HG03565 (cell line): ENCODE results near the gene CLK3.
"Not testable (repeated sequence)": the region's sequence is repeated elsewhere in the genome, so short reads cannot be mapped to it uniquely, and the experiment has no call there.

ENCODE experiments used
- ATAC-seq: cut with Tn5 transposase; IDR thresholded peaks from one replicate; pipeline ENCODE4 v1.9.1; 2021; ENCODE audit warnings: mild to moderate bottlenecking, moderate library complexity; ENCODE audit not compliant: unreplicated experiment

Gene CLK3

DNA sequence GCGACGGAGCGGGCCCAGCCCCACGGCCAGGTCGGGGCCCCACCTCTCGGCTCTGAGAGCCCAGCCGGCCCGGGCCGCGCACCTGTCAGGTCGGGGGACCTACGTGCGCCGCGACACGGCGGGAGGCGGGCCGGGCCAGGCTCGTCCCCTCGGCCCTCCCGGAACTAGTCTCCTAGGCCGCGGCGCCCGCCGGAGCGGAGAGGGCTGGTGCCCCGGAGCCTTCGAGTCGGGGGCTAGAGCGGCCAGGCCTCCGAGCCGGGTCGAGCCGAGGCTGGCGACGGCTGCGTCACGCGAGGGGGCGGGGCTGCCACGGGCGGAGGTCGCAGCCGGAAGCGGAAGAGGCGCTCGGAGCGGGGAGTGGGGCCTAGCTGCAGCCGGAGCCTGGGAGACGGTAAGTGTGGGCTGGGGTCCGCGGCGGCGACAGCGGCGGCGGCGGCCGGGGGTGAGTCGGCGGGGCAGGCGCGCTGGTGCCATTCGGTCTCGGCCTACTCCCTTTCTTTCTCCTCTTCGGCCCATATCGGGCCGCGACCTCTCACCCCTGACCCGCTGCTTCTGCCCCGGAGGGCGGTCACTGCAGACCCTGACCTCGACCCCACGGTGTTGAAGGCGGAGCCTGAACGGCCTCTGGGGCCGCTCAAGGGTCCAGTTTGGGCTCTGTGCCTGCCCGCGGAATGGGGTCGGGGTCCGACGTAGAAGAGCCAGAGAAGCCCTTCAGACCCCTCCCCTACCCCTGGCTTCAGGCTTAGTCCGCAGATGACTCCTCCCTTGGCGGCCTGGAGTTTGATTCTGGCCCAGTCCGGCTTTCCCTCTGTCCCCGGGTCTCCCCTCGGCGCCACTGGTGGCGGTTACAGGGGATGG is at the start of gene CLK3:
CLK3 (plus strand) TSS at position 329 of the 858 bp plus-strand sequence. CDS start 3,361 bp downstream, outside the sequence.
- ATAC-seq, result peak; percentile 69

DNA sequence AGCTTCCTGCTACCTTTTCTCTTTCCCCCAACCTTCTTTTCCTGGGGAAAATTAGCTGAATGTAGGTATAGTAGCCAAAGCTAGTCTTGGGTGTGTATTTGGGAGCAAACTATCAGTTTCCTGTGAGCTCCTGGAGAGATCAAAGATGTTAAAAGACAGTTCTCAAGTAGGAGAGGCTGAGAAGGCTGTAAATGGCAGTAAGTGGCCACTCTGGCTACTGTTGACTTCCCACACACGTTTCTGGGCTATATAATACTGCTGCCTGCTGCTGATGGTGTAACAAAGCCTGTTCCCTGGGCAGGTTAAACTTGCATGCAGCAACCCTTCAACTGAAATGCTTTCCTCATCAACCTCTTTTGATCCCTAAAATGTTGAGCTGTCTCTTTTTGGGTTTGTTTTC is 47.0 kb upstream of the CLK3 start:
- ATAC-seq, result no peak

DNA sequence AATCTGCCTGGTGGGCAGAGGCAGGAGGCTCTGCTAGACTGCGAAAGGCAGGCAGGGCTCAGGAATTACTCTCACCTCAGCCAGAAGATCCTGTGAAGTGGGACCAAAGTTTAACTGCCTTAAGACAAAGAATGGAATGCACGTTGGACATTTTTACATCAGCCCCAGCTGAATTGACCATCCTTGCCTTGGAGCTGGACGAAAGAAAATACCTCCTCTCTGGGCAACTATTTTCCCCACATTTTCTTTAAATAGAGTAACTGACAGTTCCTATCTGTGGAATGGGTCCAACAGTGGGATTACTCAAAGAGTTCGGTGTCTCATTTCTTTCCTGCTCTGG is 45.9 kb upstream of the CLK3 start:
- ATAC-seq, result no peak

DNA sequence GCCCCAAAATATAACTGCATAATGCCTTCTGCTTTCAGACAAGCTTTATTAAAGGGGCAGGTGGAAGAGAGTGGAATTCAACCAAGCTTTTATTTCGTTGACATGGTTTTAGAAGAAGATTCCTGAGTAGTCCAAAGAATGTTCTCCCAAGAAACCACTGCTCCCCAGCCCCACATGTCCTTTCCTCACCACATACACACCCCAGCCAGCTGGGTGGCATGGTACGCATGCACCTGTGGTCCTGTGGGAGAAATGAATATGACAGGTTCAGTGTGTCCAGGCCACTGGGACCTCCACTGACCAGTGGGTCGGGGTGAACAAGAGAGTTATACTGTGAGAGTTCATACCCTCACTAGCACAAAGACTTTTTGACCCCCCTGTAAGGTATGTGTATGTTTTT is 44.4 kb upstream of the CLK3 start:
- ATAC-seq, result no peak

DNA sequence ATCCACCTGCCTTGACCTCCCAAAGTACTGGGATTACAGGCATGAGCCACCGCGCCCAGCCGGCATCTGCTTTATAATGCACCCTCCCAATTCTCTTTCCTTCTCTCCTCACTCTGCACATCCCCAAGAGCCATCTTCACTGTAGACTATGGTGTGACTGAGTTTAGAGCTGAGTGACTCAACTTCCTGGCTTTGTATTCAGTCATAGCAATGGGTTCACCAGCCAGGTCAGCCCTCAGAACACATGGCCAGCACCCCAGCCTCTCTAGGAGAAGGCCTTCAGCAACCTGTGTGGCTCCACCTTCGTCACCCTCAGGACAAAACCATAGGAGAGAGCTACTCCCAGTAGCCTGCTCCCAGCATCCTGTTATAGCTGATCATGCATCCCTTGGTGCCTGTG is 41.6 kb upstream of the CLK3 start:
- ATAC-seq, result no peak

DNA sequence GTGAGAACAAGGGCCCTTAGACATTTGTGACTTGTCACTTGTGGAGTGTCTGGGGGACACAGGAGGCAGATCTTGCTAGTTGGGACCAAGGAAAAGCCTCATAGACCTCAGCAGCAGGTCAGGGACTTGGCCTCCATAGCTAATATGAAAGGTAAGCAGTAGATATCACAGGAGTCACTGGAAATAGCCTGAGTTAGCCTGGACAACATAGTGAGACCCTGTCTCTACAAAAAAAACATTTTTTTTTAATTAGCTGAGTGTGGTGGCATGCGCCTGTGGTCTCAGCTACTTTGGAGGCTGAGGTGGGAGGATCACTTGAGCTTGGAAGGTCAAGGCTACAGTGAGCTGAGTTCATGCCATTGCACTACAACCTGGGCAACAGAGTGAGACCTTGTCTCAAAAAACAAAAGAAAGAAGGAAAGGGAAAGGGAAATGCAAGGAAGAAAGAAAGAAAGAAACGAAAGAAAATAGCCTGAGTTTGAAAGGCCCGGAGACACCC is 37.1 kb upstream of the CLK3 start:
- no peak for ATAC-seq

DNA sequence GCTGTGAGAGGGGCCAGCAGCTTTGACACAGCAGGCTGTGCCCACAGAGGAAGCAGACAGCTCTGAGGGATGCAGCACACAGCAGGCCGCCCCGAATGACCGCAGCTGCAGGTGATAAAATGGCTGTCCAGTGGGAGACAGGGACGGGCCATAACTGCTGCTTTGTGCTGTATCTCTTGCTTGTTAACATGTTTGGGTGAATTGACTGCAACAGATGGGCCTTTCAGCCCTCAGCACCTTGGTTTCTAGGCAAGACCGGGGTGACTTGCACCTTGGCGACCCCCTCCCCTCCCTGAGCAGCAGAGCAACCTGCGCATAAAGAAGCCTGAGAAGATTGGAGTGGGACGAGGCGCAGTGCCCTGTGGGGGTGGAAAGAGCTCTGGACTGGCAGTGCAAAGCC is 36.6 kb upstream of the CLK3 start:
- ATAC-seq, result no peak

DNA sequence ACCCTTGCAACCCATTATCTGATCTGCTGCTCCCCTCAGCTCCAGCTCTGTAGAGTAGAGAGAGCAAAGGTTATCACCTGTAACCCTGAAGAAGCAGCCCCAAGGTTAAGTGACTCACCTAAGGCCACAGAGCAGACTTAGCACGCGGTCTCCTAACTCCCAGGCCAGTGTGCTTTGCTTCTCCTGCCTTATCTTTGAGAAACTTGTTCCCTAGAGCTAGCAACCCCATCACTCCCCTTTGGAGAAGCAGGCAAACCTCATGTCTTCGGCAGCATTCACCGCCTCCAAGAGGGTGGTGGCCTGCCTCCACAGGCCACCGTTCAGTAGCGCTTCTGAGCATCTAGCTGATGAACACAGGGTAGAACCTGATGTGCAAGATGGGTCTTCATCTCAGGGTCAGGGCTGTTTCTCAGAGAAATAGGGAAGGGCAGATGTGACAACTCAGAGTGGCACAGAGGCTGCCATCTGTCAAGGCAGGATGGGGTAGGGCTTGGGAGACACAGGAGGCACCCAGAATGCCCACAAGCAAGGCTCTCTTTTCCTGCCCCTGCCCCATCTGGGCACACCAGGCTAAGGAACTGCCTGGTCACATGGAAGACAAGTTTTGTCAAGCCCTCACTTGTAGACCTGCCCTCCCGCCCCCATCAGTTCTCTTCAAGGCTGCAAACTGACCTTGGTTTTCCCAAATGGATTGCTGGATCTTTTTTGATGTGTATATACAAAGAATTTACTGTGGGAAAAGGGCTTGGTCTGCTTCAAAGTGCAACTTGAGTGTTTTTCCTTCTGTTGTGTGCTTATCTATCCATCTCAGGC is 34.9 kb upstream of the CLK3 start:
- no peak for ATAC-seq

DNA sequence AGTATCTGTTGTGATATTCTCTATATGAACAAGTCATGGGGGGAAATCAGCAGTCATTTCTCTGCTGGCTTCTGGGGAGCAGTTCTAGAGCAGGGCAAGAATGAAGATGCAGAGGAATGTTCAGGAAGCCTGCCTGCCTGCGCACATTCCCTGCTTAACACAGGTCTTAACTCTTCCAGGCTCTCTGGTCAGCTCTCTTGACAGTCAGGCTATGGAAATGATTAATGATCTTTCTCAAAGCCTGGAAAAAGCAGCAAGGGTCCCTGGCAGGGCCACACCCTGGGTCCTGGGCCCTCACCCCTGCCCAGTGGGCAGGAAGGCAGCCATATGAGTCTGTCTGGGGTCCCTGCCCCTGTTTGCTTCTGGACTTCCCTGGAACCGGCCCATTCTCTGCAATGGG is 31.4 kb upstream of the CLK3 start:
- ATAC-seq, result no peak

DNA sequence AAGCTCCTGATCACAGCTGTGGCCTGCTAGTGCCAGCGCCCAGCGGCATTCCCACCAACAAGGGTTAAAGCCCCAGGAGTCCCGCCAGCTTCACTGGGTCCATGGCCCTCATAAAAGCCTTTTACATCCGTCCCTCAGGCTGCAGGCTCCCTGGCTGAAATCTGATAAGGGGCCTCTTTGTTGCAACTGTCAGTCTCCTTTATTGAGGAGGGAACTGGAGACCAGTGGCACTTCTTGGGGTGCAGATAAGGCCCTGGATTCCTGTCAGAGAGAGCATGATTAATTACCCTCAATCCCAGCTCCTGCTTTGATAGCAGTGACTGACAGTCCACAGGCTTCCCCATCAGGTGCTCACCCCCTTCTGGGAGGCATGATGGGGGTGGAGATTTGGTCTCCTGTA is 30.9 kb upstream of the CLK3 start:
- ATAC-seq, result no peak

DNA sequence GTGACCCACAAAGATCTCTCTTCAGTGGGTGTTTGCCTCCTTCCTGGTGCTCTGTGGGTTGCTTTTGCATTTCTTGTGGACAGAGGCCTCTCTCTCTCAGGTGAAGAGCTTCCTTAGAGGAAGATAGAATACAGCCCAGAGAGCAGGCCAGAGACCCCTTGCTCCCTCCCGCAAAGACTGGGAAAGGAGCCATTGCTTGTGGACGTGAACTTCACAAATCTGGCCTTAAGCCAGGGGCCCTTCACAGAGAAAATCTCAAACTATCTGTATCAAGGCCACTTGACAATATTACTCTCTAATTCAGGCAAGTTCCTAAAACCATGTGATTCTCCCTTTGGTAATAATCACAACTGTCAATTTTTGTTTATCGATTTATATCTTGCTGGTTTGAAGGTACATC is 30.4 kb upstream of the CLK3 start:
- ATAC-seq, result no peak

DNA sequence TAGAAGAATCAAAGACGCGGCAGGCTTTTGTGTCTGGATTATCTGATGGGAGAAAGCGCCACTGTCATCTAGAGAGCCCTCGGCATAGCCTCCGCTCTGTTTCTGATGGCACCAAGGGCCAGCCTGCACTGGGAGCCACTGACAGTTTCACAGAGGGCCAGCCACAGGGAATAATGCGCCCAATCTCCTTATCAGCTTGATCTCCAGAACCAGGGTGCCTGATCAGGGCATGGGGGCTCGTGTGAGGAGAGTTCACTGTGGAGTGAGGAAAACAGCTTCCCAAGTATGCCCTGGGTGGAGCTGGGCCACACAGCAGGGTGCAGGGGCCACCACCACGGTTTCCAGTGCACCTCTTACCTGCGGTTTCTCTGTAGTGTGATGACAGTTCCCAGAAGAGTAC is 29.8 kb upstream of the CLK3 start:
- no peak for ATAC-seq

DNA sequence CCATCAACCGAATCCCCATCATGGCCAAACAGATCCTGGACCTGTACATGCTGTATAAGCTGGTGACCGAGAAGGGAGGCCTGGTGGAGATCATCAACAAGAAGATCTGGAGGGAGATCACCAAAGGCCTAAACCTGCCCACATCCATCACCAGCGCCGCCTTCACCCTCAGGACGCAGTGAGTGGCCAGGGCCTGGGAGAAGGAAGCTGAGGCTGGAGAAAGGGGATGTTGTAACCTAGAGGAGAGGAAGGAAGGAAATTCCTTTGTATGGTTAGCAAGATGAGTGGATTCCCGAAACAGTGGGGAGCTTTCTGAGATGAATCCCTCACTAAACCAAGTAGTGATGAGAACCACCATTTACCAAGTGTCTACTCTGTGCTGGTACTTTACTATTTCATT is 25.8 kb upstream of the CLK3 start:
- no peak for ATAC-seq

DNA sequence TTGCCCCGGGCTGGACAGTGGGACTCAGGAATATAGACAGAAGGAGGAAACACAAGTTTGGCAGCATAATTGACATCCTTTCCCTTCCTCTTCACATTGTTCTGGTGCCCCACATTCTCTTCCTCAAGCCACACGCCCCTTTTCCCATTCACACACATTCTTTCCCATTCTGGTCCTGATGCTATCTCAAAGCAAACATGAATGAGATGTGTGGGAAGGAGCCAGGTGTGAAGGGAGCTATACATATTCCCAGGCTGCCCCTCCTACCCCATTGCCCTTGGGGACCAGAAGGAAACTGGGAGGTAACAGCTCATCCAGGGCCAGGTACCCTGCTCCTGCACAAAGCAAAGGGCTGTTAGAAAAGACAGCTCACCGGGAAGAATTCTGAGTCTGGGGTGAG is 23.4 kb upstream of the CLK3 start:
- ATAC-seq, result no peak

DNA sequence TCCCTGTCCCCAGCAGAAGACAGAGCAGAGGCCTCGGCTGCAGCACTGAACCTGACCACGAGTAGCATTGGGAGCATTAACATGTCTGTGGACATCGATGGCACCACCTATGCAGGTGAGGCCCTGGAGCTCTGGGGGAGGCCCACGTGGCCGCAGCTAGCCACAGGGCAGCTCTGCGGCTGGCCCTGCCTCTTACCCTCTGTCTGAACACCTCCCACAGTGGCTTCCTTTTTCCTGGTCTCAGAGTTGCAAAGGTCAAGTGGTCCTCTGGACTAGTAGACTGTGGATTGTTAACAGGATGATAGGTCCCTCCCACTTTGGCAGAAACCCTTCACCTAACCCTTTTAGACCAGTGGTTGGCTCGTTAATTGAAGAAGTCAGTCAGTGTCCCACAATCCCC is 22.5 kb upstream of the CLK3 start:
- no peak for ATAC-seq

DNA sequence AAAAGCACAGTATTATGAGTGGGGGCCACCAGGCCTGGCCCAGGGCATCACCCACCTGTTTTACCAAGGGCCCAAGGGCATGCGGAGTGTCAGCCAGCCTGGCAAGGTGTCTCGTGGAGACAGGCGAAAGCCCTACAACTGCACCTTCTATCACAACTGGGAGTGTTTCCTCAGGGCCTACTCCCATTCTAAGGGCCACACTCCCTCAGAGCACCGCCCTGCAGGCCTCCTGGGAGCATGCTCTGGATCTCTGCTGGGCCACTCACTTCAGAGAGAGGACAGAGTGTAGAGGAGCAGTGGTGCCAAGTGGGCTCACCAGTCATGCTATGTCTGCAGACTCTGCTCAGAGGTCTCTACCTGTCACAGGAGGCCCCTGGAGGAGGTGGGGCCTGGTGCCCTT is 21.2 kb upstream of the CLK3 start:
- no peak for ATAC-seq

DNA sequence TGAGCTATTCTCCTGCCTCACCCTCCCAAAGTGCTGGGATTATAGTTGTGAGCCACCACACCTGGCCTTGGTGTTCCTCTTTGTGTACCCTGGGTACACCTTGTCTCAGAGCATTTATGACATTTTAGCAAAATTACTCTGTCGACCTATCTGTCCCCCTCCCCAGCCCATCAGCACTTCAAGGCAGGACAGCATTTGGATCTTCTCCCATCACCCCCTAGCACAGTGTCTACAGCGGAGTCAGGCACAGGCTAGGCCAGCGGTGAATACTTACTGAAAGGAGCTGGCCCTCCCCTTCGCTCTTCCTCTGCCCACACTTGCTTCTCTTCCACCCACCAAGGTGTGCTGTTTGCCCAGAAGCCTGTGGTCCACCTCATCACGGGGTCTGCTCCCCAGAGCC is 20.4 kb upstream of the CLK3 start:
- no peak for ATAC-seq

DNA sequence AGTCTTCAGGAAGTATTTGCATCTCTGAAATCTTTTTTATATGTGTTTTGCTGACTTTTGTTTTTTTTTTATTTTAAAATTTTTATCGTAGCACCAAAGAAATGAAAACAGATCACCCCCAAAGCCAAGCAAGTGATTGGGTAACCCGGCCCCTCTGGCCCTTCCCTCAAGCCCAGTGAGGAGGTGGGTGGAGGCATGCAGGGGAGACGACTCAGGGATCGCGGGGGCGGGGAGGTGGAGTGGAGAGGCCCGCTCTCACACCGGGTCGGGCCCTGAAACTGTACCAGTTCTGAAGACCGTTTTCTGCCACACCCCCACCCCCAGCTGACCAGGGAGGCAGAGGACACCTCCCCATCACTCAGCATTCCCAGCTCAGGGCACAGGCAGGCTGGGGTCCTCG is 18.9 kb upstream of the CLK3 start:
- not testable (repeated sequence) for ATAC-seq

DNA sequence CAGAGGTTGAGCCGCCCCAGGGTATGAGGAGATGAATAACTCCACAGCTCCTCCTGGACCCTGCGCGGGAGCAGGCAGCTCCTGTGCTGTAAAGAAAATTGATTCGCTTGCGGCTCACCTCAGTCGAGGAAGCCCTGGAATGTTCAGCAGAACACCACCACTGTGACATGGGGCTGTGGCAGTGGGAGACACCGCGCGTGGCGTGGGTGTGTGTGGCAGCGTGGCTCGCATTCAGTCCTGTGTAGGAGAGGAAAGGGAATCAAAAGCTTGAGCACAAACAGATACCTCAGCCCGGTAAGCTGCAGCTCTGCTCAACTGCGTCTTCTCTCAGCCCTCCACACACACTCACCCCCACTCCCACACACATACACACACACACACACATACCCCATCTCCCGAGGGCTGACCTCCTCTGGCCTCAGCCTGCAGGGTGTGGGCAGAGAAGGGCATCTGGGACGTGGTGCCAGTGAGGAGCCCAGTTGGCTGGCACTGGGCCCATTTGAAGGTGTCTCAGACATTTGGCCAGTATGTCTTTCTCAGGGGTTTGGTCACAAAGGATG is 18.4 kb upstream of the CLK3 start:
- ATAC-seq, result not testable (repeated sequence)

DNA sequence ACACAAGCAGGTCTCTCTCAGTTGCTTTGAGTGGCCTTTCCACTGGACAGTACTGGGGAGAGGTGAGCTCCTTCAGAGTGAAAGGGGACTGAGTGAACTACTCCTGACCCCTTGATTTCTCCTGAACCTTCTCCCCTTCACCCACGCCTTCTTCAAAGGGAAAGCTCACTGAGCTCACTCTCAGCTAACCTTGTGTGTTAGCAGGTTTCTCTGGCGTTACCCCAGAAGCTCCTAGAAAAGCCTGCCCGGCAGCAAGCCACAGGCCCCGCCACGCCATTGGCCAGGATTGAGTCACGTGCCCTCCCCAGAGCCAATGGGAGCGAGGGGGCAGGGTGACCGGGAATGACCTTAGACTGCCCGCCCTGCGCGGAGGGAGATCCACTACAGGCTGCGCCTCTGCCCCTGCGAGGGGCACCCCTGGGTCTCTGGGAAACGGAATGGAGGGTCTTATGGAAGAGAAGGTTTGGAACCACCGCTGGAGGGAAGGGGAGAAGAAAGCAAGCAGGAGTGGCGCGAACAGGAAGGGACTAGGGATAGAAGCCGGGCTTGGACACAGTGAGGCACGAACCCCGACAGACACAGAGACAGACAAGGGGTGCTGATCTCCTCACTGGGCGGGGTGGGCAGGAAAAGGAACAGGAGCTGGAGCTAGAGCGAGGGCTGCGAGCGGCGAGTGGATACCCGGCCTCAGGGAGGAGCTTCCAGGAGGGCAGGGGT is 17.4 kb upstream of the CLK3 start:
- peak; percentile 78 for ATAC-seq

DNA sequence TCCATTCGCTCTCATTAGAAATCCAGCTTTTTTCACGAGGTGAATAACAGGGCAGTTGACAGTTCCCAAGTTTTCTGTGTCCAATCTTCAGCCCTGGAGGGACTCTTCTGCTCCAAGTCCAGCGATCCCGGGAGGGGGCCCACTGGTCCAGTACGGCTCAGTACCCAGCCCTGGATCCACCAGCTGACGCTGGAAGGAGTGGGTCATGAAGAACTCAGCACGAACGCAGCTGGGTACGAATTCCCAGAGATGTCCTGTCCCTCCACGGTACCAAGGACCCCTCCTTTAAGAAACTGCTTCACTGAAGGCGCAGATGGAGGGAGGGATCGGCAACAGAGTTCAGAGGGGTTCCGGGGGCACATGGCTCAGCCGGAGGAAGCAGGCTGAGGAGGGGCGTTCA is 16.5 kb upstream of the CLK3 start:
- no peak for ATAC-seq
